Suprapubic skin (tissue), 4 donors: ENCODE data around the gene GALM. TPM values are rescaled to one million over a fixed set of nuclear protein-coding genes. Genes with fewer than 3 reads are reported as not detected.

Experiments used
- DNase-seq, 2 donors: peaks; one replicate each; pipeline ENCODE4 v3.0.0-alpha.2; 2019; ENCODE audit warnings: low spot score in 2 of 2
- H3K27ac ChIP-seq: fragments of 200-600 bp; sonication (generic); one replicate; pipeline ENCODE4 v1.5.1; 2019
- H3K27me3 ChIP-seq: fragments of 200-600 bp; sonication (generic); one replicate; pipeline ENCODE4 v1.5.1; 2019
- H3K36me3 ChIP-seq: fragments of 200-600 bp; sonication (generic); one replicate; pipeline ENCODE4 v1.5.1; 2019
- H3K4me1 ChIP-seq: fragments of 200-600 bp; sonication (generic); one replicate; pipeline ENCODE4 v1.5.1; 2019
- H3K4me3 ChIP-seq: fragments of 200-600 bp; sonication (generic); one replicate; pipeline ENCODE4 v1.5.1; 2019; ENCODE audit warnings: mild to moderate bottlenecking
- H3K9me3 ChIP-seq: fragments of 200-600 bp; sonication (generic); one replicate; pipeline ENCODE4 v1.5.1; 2019
- CTCF ChIP-seq, 2 donors: fragments of 200-600 bp in 1 of 2; fragments of 450-650 bp in 1 of 2; sonication (generic) in 1 of 2; IDR thresholded peaks; one replicate each; pipeline ENCODE4 v1.5.1; 2016 to 2019; ENCODE audit warnings: antibody characterized with exemption in 2 of 2, mild to moderate bottlenecking in 1 of 2, moderate library complexity in 1 of 2
- EP300 ChIP-seq: sonication (generic); formaldehyde crosslinking; IDR thresholded peaks from one replicate; pipeline ENCODE4 v1.6.1; 2017; ENCODE audit warnings: antibody characterized with exemption
- POLR2A ChIP-seq, 2 donors: fragments of 450-650 bp; IDR thresholded peaks; one replicate each; pipeline ENCODE4 v1.6.1; 2017; ENCODE audit warnings: antibody characterized with exemption in 2 of 2, mild to moderate bottlenecking in 2 of 2, moderate library complexity in 2 of 2
- POLR2AphosphoS5 ChIP-seq, 3 donors: sonication (generic); formaldehyde crosslinking; IDR thresholded peaks; one replicate each; pipeline ENCODE4 v1.6.1; 2017; ENCODE audit warnings: antibody characterized with exemption in 3 of 3
- WGBS: methylation state at CpG from one replicate; pipeline ENCODE4 v1.1.5; 2018; 5-methylcytosine and 5-hydroxymethylcytosine counted together
- total RNA-seq, 4 donors: library from RNA; depleted of rRNA; stranded (reverse); fragments of >200 nt; gene quantifications; one replicate each; pipeline ENCODE4 v1.1.0, GENCODE V29; 2016

GALM gene
- total RNA-seq, 4 donors from 2014 or later: 3.7 to 16.4 (median 7.1) TPM

DNA sequence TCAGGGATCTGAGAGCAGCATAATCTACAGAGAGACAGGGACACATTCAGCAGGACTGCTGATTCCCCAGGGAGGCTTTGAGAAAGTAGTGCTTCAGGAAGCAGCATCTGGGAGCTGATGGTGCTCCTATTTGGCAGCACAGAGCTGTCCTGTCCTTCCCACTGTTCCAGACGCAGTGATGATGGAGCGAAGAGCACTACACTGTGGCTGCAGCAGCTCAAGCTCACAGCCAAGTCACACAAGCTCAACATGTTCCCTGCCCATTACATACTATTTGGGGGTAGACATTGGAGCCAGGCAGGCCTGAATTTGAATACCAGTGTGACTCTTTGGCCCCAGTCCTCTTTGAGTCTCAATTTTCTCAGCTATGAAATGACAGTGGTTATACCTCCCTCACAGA, 15.2 kb upstream of the GALM start:
- H3K4me1 ChIP-seq: peaks cover 4% of the 10 kb centered on the region
- TF ChIP-seq CTCF (IDR thresholded peaks at IDR 0.05): no peak
- TF ChIP-seq POLR2AphosphoS5 (IDR thresholded peaks at IDR 0.05): no peak
- no peak for TF ChIP-seq POLR2A (IDR thresholded peaks at IDR 0.05)
- no peak for TF ChIP-seq EP300
- WGBS: no CpG with 5 or more reads among the region's 2 CpGs

DNA sequence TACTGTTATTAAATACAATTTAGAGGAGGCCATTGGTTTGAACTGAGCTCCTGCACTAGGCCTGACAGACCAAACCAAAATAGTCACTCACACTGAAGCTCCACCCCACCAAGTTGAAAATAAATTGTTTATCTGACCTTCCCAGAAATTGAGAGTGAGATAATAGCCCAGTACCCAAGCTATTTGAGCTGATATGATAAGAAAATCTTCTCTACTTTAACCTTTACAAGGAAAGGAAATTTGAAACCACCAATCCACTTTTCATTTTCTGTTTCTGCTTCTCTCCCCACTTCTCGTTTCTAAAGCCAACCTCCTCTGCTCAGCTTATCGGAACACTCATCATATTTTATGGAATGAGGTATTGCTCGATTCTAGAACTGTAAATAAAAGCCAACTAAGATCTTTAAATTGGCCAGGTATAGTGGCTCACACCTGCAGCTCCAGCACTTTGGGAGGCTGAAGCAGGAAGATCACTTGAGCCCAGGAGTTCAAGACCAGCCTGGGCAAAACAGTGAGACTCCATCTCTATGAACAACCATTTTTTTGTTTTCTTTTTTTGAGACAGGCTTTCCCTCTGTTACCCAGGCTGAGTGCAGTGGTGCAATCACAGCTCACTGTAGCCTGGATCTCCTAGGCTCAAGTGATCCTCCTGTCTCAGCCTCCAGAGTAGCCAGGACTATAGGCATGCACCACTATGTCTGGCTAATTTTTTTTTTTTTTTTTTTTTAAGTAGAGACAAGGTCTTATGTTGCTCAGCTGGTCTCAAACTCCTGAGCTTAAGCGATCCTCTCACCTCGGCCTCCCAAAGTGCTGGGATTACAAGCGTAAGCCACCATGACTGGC, 13.3 kb upstream of the GALM start:
- TF ChIP-seq POLR2AphosphoS5 (IDR thresholded peaks at IDR 0.05) (no peak), EP300 (no peak), POLR2A (IDR thresholded peaks at IDR 0.05) (no peak), CTCF (IDR thresholded peaks at IDR 0.05) (no peak)
- Histone ChIP-seq H3K27ac (no peak overlapping the region), H3K27me3 (no peaks in the 10 kb centered on the region), H3K4me3 (no peak overlapping the region), H3K4me1 (peaks cover 4% of the 10 kb centered on the region), H3K9me3 (no peaks in the 10 kb centered on the region), H3K36me3 (no peaks in the 10 kb centered on the region)
- DNase-seq: no peak
- 80% methylated on average over 6 of the region's 6 CpGs for WGBS

More for the DNA sequence above, 15.2 kb upstream of the GALM start:
- Histone ChIP-seq H3K27ac (no peak overlapping the region), H3K27me3 (no peaks in the 10 kb centered on the region), H3K4me3 (no peak overlapping the region), H3K9me3 (no peaks in the 10 kb centered on the region), H3K36me3 (no peaks in the 10 kb centered on the region)
- DNase-seq: no peak

DNA sequence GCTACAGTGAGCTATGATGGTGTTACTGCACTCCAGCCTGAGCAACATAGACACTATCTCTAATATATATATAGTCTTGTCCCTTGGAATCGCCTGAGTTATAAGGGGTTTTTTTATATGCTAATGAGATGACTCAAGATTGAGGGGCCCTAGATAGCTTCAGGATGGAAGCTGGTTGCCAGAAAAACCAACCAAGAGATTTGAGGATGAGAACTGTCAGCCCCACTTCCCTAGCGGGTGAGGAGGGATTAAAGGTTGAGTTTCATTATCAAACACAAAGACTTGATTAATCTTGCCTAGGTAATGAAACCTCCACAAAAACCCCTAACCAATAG, 12.6 kb upstream of the GALM start:
- H3K36me3 ChIP-seq: no peaks in the 10 kb centered on the region
- H3K4me3 ChIP-seq: no peak overlapping the region
- H3K4me1 ChIP-seq: peaks cover 4% of the 10 kb centered on the region
- no peaks in the 10 kb centered on the region for H3K9me3 ChIP-seq
- 69% methylated on average over 2 of the region's 2 CpGs for WGBS
- TF ChIP-seq EP300: no peak
- no peak for TF ChIP-seq POLR2A (IDR thresholded peaks at IDR 0.05)
- TF ChIP-seq POLR2AphosphoS5 (IDR thresholded peaks at IDR 0.05): no peak
- no peak for TF ChIP-seq CTCF (IDR thresholded peaks at IDR 0.05)
- H3K27me3 ChIP-seq: no peaks in the 10 kb centered on the region
- DNase-seq: no peak
- H3K27ac ChIP-seq: no peak overlapping the region

DNA sequence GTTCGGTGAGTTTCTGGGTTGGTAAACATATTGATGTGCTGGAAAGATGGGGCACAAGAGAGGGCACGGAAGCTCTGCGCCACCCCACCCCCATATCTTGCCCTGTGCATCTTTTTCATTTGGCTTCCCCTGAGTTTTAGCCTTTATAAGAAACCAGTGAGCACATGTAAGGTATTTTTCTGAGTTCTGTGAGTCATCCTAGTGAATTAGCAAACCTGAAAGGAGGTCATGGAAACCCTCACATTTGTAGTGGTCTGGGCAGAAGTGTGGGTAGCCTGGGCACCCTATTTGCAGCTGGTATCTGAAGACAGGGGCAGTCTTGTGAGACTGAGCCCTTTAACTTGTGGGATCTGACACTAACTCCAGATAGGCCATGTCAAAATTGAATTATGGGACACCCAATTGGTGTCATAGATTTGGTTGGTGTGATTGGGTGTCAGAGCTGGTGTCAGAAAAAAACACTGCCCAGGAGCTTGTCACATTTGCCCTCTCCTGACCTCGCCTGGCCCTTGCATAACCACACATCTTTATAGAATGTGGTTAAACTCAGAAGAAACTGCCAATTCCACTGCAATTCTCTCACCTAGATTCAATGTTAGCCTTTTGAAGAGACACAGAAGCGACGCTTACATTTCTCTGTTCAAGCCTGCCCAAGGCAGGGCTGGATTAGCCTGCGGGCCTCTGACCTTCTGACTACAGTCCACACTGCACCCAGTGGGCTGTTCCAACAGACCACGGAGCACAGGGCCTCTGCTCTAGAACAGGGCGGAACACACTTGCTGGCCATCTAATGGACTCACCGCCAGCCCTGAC, 12.0 kb upstream of the GALM start:
- TF ChIP-seq POLR2AphosphoS5 (IDR thresholded peaks at IDR 0.05) (no peak), EP300 (no peak), CTCF (IDR thresholded peaks at IDR 0.05) (no peak), POLR2A (IDR thresholded peaks at IDR 0.05) (no peak)
- H3K36me3 ChIP-seq: no peaks in the 10 kb centered on the region
- peaks cover 4% of the 10 kb centered on the region for H3K4me1 ChIP-seq
- H3K27me3 ChIP-seq: no peaks in the 10 kb centered on the region
- H3K4me3 ChIP-seq: no peak overlapping the region
- no peaks in the 10 kb centered on the region for H3K9me3 ChIP-seq
- no peak overlapping the region for H3K27ac ChIP-seq
- WGBS: 78% methylated on average over 6 of the region's 10 CpGs
- DNase-seq: no peak
